Duodenal mucosa (tissue), 2 donors: ENCODE results near the gene CNTNAP2.

Source experiments
- H3K27ac ChIP-seq: one replicate; pipeline ENCODE4 v1.7.0; 2013; ENCODE audit warnings: low read depth, low read length
- H3K27me3 ChIP-seq, 2 donors: one replicate each; pipeline ENCODE4 v1.7.0; 2013; ENCODE audit warnings: low read length in 2 of 2, control low read depth in 1 of 2; ENCODE audit not compliant: insufficient read depth in 2 of 2, control insufficient read depth in 1 of 2
- H3K36me3 ChIP-seq, 2 donors: one replicate each; pipeline ENCODE4 v1.7.0; 2013; ENCODE audit warnings: low read length in 2 of 2, control low read depth in 1 of 2; ENCODE audit not compliant: insufficient read depth in 2 of 2, control insufficient read depth in 1 of 2
- H3K4me1 ChIP-seq, 2 donors: one replicate each; pipeline ENCODE4 v1.7.0; 2013; ENCODE audit warnings: low read length in 2 of 2, control low read depth in 1 of 2; ENCODE audit not compliant: insufficient read depth in 2 of 2, control insufficient read depth in 1 of 2
- H3K4me3 ChIP-seq, 2 donors: one replicate each; pipeline ENCODE4 v1.7.0; 2013; ENCODE audit warnings: low read length in 2 of 2, low read depth in 1 of 2
- H3K9ac ChIP-seq, 2 donors: one replicate each; pipeline ENCODE4 v1.7.0; 2013; ENCODE audit warnings: low read length in 2 of 2, low read depth in 1 of 2
- H3K9me3 ChIP-seq, 2 donors: one replicate each; pipeline ENCODE4 v1.7.0; 2013; ENCODE audit warnings: low read length in 2 of 2, control low read depth in 1 of 2; ENCODE audit not compliant: control insufficient read depth in 1 of 2

The CNTNAP2 gene

GRCh38 chr7:147896121-147896520 lies 1779.5 kb downstream of the CNTNAP2 start:
- Histone ChIP-seq H3K36me3 (no peaks in the 10 kb centered on the region), H3K9me3 (no peaks in the 10 kb centered on the region)

GRCh38 chr7:147903536-147904218 lies 1787.1 kb downstream of the CNTNAP2 start:
- Histone ChIP-seq H3K36me3 (no peaks in the 10 kb centered on the region), H3K4me3 (no peak overlapping the region), H3K9me3 (peaks cover 0 to 3% of the 10 kb centered on the region in 2 donors), H3K4me1 (no peaks in the 10 kb centered on the region), H3K9ac (no peak overlapping the region), H3K27ac (no peak overlapping the region), H3K27me3 (no peaks in the 10 kb centered on the region)

More at GRCh38 chr7:147896121-147896520, 1779.5 kb downstream of the CNTNAP2 start:
- Histone ChIP-seq H3K9ac (no peak overlapping the region), H3K4me1 (no peaks in the 10 kb centered on the region), H3K4me3 (no peak overlapping the region), H3K27ac (no peak overlapping the region), H3K27me3 (no peaks in the 10 kb centered on the region)

- Histone ChIP-seq H3K27ac (no peak overlapping the region), H3K27me3 (no peaks in the 10 kb centered on the region), H3K4me3 (no peak overlapping the region), H3K4me1 (no peaks in the 10 kb centered on the region), H3K9ac (no peak overlapping the region), H3K9me3 (peaks cover 0 to 3% of the 10 kb centered on the region in 2 donors), H3K36me3 (no peaks in the 10 kb centered on the region)
Measured at GRCh38 chr7:147904219-147904576, 1787.6 kb downstream of the CNTNAP2 start.

- Histone ChIP-seq H3K27ac (no peak overlapping the region), H3K9ac (no peak overlapping the region), H3K9me3 (no peaks in the 10 kb centered on the region), H3K27me3 (no peaks in the 10 kb centered on the region), H3K4me1 (no peaks in the 10 kb centered on the region), H3K4me3 (no peak overlapping the region), H3K36me3 (no peaks in the 10 kb centered on the region)
Measured at GRCh38 chr7:147909431-147910148, 1793.0 kb downstream of the CNTNAP2 start.

GRCh38 chr7:147911201-147911601 lies 1794.6 kb downstream of the CNTNAP2 start:
- Histone ChIP-seq H3K27ac (no peak overlapping the region), H3K4me1 (no peaks in the 10 kb centered on the region), H3K9ac (no peak overlapping the region), H3K4me3 (no peak overlapping the region), H3K27me3 (no peaks in the 10 kb centered on the region), H3K36me3 (no peaks in the 10 kb centered on the region), H3K9me3 (no peaks in the 10 kb centered on the region)

- no peak overlapping the region for H3K4me3 ChIP-seq
- H3K36me3 ChIP-seq, result no peaks in the 10 kb centered on the region
- no peak overlapping the region for H3K27ac ChIP-seq
- H3K27me3 ChIP-seq, result no peaks in the 10 kb centered on the region
- no peaks in the 10 kb centered on the region for H3K9me3 ChIP-seq
- no peaks in the 10 kb centered on the region for H3K4me1 ChIP-seq
- no peak overlapping the region for H3K9ac ChIP-seq
Measured at GRCh38 chr7:147912291-147912690, 1795.7 kb downstream of the CNTNAP2 start.

- Histone ChIP-seq H3K27me3 (no peaks in the 10 kb centered on the region), H3K4me1 (no peaks in the 10 kb centered on the region), H3K27ac (no peak overlapping the region), H3K4me3 (no peak overlapping the region), H3K36me3 (no peaks in the 10 kb centered on the region), H3K9ac (no peak overlapping the region), H3K9me3 (no peaks in the 10 kb centered on the region)
Measured at GRCh38 chr7:147912946-147913638, 1796.5 kb downstream of the CNTNAP2 start.

GRCh38 chr7:147915781-147916180 lies 1799.2 kb downstream of the CNTNAP2 start:
- Histone ChIP-seq H3K27me3 (no peaks in the 10 kb centered on the region), H3K4me3 (no peak overlapping the region), H3K27ac (no peak overlapping the region), H3K9me3 (no peaks in the 10 kb centered on the region), H3K36me3 (no peaks in the 10 kb centered on the region), H3K4me1 (no peaks in the 10 kb centered on the region), H3K9ac (no peak overlapping the region)

GRCh38 chr7:147916573-147916972 lies 1800.0 kb downstream of the CNTNAP2 start:
- Histone ChIP-seq H3K9ac (no peak overlapping the region), H3K9me3 (no peaks in the 10 kb centered on the region), H3K27ac (no peak overlapping the region), H3K27me3 (no peaks in the 10 kb centered on the region), H3K36me3 (no peaks in the 10 kb centered on the region), H3K4me1 (no peaks in the 10 kb centered on the region), H3K4me3 (no peak overlapping the region)

GRCh38 chr7:147923841-147924240 lies 1807.2 kb downstream of the CNTNAP2 start:
- Histone ChIP-seq H3K9ac (no peak overlapping the region), H3K9me3 (peaks cover 0 to 3% of the 10 kb centered on the region in 2 donors), H3K4me3 (no peak overlapping the region)

More at GRCh38 chr7:147923841-147924240, 1807.2 kb downstream of the CNTNAP2 start:
- H3K27me3 ChIP-seq, result no peaks in the 10 kb centered on the region
- H3K4me1 ChIP-seq, result no peaks in the 10 kb centered on the region
- no peak overlapping the region for H3K27ac ChIP-seq
- H3K36me3 ChIP-seq, result no peaks in the 10 kb centered on the region
